Glomerular visceral epithelial cell (primary cell): ENCODE data around the gene BAIAP2.

Experiments
- DNase-seq: peaks from one replicate; pipeline ENCODE4 v3.0.0-alpha.2; 2016; ENCODE audit errors: extremely low spot score

BAIAP2 gene

GRCh38 chr17:81126281-81127132 lies 91.6 kb downstream of the BAIAP2 start:
- DNase-seq: no peak

- DNase-seq: no peak
These were observed 92.1 kb downstream of the BAIAP2 start for GRCh38 chr17:81127133-81127455.

- DNase-seq: no peak
These were observed 92.7 kb downstream of the BAIAP2 start for GRCh38 chr17:81127526-81128177.

DNA sequence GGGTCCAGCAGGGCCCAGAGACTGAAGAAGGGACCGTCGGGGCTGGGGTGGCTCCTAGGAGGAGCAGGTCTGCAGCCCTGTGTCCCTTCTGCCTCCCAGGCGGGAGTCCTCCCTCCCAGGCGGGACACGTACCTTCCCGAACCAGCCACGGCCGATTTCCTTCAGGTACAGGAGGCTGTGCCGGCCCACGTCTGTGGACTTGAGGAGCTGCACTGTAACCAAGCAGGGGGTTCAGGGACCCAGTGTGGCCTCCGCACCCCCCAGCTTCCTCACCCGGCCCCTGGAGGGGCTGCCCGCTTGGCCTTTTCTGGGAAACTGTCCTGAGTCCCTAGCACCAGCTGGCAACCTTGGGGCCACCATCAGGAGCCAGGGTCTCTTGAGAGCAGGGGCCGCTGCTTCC lies 93.4 kb downstream of the BAIAP2 start:
- DNase-seq: no peak

DNA sequence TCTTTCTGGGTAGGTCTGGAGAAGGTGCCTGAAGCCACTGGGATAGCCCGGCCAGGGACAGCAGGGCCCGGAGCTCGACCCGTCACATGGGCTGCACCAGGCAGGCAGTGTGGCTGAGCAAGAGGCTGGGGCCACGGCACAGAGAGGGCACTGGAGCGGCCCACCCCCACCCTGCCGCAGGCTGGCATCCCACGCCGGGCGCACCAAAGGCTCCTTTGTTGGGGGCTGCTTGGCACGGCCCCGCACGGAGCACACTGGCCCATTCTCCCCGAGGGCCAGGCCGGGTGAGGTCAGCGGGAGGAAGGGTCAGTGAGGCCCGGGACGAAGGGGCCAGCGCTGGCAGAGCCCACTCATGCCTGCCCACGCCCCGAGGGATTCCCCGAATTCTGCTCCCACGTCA lies 93.8 kb downstream of the BAIAP2 start:
- no peak for DNase-seq

GRCh38 chr17:81129289-81129688 lies 94.3 kb downstream of the BAIAP2 start:
- DNase-seq: no peak

DNA sequence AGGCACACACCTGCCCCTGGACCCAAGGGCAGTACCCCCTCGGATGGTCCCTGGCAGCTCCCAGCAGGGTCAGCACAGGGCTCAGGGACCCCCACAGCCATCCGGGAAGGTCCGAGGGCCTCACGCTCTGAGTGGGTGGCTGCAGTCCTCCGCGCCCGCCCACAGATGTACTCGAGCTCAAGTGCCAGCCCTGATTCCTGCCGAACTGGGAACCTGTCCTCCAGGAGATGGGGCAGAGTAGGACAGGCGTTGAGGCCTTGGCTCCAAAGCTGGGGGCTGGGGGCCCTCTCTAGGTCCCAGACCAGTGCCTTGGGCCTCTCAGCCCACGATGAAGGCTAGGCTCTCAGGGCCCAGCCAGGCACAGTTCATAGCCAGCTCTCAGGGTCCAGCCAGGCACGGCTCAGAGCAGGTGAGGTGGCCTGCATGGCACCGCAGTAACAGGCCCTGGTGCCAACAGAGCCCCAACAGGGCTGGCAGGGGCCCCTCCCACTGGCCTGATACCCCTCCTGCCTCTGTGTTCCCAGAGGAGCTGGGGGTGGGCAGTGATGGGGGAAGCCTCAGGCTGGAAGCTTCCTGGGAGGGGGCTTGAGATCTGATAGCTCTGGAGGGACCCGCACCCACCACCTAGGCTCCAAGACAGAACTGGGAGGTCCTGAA lies 94.9 kb downstream of the BAIAP2 start:
- DNase-seq: no peak

- no peak for DNase-seq
These were observed 95.7 kb downstream of the BAIAP2 start for GRCh38 chr17:81130385-81131361.

DNA sequence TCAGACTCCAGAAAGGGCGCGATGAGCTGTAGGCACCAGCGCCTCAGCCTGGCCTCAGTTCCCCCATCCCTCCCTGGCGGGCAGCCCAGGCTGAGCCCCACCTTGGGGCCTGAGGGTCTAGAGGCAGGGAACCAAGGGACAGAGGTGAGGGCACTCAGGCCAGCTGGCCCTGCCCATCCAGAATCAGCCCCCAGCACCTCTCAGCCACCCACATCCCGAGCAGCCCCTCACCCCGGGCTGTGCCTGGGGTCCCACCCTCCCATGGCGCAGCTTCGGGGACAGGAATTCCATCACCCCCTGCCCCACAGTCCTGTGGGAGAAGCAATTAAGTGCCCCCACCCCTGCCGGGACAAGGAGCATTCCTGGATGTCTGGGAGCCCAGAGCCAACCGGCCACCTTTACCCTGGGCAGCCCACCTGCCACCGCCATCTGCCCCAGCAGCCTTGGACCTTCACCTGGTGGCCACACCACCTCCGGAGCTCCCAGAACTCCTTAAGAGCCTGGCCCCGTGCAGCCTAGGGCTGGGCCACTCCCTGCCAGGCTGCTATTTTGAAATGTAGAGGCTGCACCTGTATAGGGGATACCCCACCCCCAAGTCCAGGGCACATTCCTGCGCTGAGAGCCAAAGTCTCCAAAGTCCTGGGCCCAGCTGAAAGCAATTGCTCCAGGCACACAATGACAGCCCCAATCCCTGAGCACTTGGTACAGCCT lies 96.7 kb downstream of the BAIAP2 start:
- DNase-seq: no peak

- no peak for DNase-seq
These were observed 97.2 kb downstream of the BAIAP2 start for GRCh38 chr17:81132197-81132540.

GRCh38 chr17:81132770-81133723 lies 98.1 kb downstream of the BAIAP2 start:
- no peak for DNase-seq

DNA sequence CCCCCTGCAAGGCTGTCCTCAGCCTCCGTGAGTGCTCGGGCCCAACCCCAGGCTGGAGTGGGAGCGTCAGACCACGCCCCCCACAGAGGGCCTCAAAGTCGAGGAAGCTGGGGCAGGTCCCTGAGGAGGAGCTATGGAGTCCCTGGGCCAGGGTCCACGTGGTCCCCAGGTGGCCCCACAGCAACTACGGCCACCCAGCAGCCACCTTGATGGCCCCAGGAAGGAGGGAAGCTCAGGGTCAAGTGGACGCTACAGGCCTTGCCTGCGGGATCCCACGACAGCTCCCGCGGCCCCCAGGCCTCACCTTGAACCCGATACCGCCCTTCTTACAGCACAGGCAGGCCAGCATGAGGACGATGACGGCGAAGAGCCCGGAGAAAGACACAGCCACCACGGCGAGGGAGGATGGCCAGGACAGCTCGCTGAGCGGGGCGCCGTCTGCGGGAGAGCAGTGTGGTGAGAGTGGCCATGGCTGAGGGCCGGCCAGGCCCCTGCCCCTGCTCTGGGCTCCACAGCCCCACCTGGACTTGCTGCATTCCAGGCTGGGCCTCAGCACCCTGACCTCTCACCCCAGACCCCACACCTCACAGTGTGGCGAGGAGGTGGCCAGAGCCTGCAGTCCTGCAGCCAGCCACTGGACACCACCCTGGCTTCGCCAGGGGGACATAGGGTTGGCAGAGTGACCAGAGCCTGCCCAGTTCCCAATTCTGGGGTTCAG lies 99.3 kb downstream of the BAIAP2 start:
- DNase-seq: no peak

DNA sequence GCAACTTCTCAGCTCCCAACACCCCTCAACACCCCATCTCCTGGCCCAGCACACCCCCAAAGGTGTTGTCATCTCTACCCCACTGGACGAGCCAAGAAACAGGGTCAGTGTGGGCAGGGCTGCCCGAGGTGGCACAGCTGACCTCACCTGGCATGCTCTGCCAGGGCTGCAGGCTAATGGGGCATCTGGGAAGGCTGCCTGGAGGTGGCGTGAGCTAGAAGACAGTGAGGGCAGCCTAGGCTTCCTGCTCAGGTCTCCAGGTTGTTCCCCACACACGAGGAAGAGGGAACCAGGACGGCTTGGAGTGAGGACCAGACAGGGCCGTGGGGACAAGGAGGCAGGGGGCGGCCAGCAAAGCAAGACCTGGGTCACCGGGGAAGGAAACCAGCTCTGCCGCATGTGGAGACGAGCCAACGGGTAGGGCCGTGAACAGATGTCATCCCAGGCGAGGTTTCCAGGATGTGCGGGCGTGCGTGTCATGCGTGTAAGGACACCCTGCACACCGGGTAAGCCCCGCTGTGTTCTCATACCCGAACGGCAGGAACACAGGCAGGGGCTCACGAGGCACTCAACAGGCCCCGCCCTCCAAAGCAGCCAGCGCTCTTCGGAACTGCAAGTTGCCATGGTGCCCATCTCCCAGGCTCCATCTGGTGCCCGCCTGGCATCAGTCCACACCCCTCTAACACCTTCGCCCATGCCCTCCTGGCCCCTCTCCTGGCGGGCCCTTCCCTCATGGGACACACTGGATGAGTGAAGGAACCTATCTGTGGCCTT lies 100.7 kb downstream of the BAIAP2 start:
- no peak for DNase-seq

GRCh38 chr17:81136366-81136765 lies 101.4 kb downstream of the BAIAP2 start:
- no peak for DNase-seq

DNA sequence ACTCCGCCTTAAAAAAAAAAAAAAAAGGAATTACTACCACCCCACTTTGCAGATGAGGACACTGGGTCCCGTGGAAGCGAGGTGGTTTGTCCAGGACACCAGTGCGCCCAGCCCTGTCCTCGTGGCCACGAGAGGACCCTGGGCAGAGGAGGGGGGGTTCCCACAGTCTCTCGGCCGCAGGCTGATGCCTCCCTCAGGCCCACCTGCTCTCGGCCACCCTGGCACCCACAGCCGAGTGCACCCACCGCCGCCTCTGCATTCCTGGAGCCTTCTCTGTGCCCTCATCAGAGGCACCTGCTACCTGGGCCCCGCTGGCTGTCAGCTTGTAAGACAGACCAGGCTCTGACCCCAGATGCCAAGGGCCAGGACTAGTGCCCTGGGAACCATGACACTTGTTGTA lies 102.3 kb downstream of the BAIAP2 start:
- DNase-seq: no peak

DNA sequence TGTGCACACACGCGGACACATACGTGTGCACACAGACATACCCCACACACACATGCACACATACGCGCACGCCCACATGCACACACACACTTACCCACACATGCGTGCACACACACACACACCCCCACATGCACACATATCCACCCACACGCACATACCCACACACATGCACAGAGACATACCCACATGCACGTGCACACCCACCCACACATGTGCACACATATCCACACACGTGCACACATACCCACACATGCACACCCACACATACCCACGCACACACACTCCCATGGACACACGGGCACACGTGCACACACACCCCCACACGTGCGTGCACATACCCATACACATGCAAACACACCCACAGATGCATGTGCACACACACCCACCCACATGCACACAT lies 103.1 kb downstream of the BAIAP2 start:
- no peak for DNase-seq

- DNase-seq: no peak
These were observed 103.5 kb downstream of the BAIAP2 start for GRCh38 chr17:81138500-81138899.

DNA sequence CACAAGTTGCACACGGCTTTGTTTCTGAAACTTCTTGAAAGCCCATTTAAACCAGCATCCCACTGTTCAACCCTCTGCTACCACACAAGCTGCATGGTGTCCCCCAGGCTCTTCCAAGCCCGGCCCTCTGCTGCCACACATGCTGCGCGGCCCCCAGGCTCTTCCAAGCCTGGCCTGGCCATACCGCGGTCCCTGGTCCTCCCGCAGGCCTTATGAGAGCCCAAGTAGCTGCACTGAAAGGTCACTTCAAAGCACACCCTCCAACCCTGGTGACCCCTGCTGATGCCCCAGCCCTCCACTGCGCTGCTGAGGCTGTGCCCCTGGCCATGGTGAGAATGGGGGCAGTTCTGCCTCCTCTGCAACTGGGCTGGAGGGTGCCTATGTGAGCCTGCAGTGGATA lies 104.5 kb downstream of the BAIAP2 start:
- no peak for DNase-seq

DNA sequence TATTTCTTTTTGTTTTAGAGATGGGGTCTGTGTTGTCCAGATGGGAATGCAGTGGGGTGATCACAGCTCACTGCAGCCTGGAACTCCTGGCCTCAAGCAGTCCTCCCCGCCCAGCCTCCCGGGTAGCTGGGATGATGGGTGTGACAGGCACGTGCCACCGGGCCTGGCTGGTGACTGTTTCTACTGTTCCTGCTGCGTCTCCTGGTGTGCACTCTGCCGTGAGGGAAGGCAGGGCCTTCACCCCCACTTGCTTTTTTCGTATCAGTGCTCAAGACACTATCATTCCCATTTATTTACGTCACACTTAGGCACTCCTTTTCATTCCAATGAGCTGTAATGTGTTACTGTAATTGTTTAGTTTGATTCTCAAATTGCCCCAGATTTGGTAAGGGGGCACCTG lies 105.1 kb downstream of the BAIAP2 start:
- DNase-seq: no peak
